GM12865 (cell line): Measurements from ENCODE around the gene SEC61A1.

ENCODE experiments used
- DNase-seq: peaks from one replicate; pipeline ENCODE4 v3.0.0; 2010; ENCODE audit warnings: low read depth
- H3K4me3 ChIP-seq: 2 replicates; pipeline ENCODE4 v1.5.1; 2011; ENCODE audit warnings: mild to moderate bottlenecking, low read depth, low read length, control low read depth
- CTCF ChIP-seq: IDR thresholded peaks from 2 replicates; pipeline ENCODE4 v1.5.1; 2011; ENCODE audit warnings: low read length, control low read depth, low read depth, inconsistent platforms; ENCODE audit not compliant: insufficient read depth; ENCODE audit errors: missing control alignments

SEC61A1 gene

GRCh38 chr3:128066676-128067075 is 14.4 kb downstream of the SEC61A1 start:
- DNase-seq, result no peak
- no peak for TF ChIP-seq CTCF
- no peak overlapping the region for H3K4me3 ChIP-seq

GRCh38 chr3:128067489-128067888 is 15.3 kb downstream of the SEC61A1 start:
- H3K4me3 ChIP-seq, result no peak overlapping the region
- no peak for TF ChIP-seq CTCF
- DNase-seq, result no peak

DNA sequence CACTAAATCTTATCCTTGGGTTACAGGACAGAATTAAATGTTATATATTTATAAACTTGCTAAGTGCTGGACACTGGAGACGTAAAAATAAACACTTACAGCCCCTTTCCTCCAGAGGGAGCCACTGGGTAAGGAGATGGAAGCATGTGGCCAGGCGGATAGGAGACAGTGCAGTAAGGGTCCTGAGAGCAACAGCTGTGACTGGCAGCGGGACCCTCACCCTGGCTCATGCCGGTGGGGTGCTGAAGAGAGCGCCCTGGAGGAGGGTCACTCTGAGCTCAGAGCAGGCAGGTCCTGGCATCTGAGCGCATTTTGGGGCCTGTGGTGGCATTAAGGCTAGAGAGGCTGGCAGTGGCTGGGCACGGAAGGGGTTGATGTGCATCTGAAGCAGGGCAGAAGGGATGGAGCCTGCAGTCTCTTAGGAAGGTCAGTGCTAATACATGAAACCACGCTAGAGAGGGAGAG is 16.0 kb downstream of the SEC61A1 start:
- peak; percentile 55 for DNase-seq
- H3K4me3 ChIP-seq, result no peak overlapping the region
- peak; percentile 57 for TF ChIP-seq CTCF

GRCh38 chr3:128069271-128069670 is 17.0 kb downstream of the SEC61A1 start:
- H3K4me3 ChIP-seq, result no peak overlapping the region
- no peak for TF ChIP-seq CTCF
- no peak for DNase-seq

- DNase-seq, result no peak
- no peak overlapping the region for H3K4me3 ChIP-seq
- TF ChIP-seq CTCF, result no peak
Measured at GRCh38 chr3:128070898-128071591, 18.8 kb downstream of the SEC61A1 start.

DNA sequence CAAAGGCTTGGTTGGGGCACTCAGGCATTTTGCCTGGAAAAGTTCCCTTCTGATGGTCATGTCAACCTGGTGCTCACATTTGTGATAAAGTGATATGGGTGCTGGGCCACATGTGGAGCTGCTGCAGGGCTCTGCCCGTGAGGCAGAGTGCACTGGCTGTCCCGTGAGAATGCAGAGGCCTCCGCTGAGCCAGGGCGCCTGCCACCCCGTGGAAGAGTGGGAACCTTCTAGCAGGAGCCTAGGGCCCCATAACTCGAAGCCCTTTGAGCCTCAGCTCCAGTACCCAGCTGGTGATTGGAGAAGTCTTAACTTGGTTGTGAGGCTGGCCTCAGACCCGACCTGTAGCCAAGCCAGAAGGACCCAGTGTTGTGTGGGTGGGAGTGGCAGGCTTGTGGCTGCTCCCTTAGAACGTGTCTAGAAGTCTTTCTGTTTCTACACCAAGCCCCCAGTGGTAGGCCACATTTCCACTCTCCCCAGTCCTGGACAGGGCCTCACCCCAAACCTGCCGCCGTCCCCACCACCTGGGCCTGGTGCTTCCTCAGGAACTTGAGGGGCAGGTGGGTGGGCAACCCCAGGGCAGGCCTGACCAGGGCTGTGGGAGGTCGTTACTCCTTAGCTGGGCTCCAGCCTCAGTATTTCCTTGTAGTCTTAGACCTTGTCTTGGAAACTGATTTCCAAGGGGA is 19.7 kb downstream of the SEC61A1 start:
- TF ChIP-seq CTCF, result no peak
- H3K4me3 ChIP-seq, result no peak overlapping the region
- DNase-seq, result no peak
